SJSA1 (cell line): ENCODE measurements around the gene SPECC1. TPM values are rescaled to one million over a fixed set of nuclear protein-coding genes. Genes with fewer than 3 reads are reported as not detected.
A peak's percentile ranks its signal among the peaks of the same experiment; 100 is the strongest.
"Not testable (repeated sequence)": the region's sequence is repeated elsewhere in the genome, so short reads cannot be mapped to it uniquely, and the experiment has no call there.

ENCODE experiments used
- DNase-seq, 2 experiments: peaks; one replicate each; pipeline ENCODE4 v3.0.0-alpha.2; 2015 to 2020; ENCODE audit warnings: low spot score in 2 of 2, low read depth in 1 of 2
- H3K27ac ChIP-seq: fragments of 250-450 bp; sonication (Bioruptor Pico); 2 replicates; pipeline ENCODE4 v1.5.1; 2020; ENCODE audit warnings: mild to moderate bottlenecking, moderate library complexity
- H3K27me3 ChIP-seq: fragments of 250-450 bp; sonication (Bioruptor Pico); replicated peaks from 2 replicates; pipeline ENCODE4 v1.5.1; 2020; ENCODE audit warnings: mild to moderate bottlenecking, moderate library complexity
- H3K36me3 ChIP-seq: fragments of 250-450 bp; sonication (Bioruptor Pico); 2 replicates; pipeline ENCODE4 v1.5.1; 2020; ENCODE audit warnings: mild to moderate bottlenecking
- H3K4me1 ChIP-seq: fragments of 250-450 bp; sonication (Bioruptor Pico); replicated peaks from 2 replicates; pipeline ENCODE4 v1.6.1; 2021; ENCODE audit warnings: mild to moderate bottlenecking
- H3K4me3 ChIP-seq: fragments of 250-450 bp; sonication (Bioruptor Pico); 2 replicates; pipeline ENCODE4 v1.5.1; 2020; ENCODE audit warnings: mild to moderate bottlenecking
- H3K9me3 ChIP-seq: fragments of 250-450 bp; sonication (Bioruptor Pico); replicated peaks from 2 replicates; pipeline ENCODE4 v1.5.1; 2020; ENCODE audit warnings: mild to moderate bottlenecking
- total RNA-seq: library from RNA; depleted of rRNA; stranded (reverse); fragments of >200 nt; shearing (Covaris generic); gene quantifications from 2 replicates; pipeline ENCODE4 v1.2.3, GENCODE V29; 2014

Gene SPECC1
- total RNA-seq, 1 experiment from 2014 or later: 81.0 TPM

DNA sequence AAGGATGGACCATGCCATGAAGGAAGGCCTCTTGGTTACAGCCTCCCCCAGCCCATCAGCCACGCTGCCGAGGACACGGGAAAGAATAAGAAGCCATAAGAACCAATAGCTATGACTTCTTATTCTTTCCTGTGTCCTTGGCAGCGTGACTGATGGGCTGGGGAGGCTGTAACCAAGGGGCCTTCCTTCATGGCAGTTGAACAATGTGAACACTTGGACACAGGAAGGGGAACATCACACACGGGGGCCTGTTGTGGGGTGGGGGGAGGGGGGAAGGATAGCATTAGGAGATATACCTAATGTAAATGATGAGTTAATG lies 253.9 kb downstream of the SPECC1 start:
- not testable (repeated sequence) for H3K27ac ChIP-seq, DNase-seq, H3K27me3 ChIP-seq, H3K4me3 ChIP-seq, H3K9me3 ChIP-seq
- Histone ChIP-seq H3K36me3 (peaks cover 30% of the 10 kb centered on the region), H3K4me1 (peaks cover 24% of the 10 kb centered on the region)

DNA sequence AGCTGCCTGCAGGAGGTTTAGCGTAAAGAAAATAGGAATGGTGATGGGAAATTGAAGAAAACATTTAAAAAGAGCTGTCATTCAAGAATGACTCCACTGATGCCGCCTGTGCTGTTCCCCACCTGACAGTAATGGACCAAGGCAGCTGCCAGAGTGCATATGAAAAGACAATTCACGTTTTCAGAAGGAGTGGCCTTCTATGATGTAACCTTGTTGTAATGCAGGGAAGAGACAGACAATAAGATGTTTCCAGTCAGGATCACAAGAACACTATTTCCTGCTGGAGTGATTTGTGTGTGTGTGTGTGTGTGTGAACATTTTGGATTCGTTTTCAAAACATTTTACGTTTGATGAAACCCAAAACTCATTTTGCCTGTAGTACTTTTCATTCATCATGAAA lies 254.4 kb downstream of the SPECC1 start:
- DNase-seq: peak in 1 of 2 experiments; percentile 31
- no peak overlapping the region for H3K4me3 ChIP-seq
- H3K4me1 ChIP-seq: peaks cover 24% of the 10 kb centered on the region
- peak overlapping the region; percentile 22; the same call in 1 of the 2 replicates for H3K27ac ChIP-seq
- H3K36me3 ChIP-seq: peaks cover 25% of the 10 kb centered on the region
- H3K9me3 ChIP-seq: no peaks in the 10 kb centered on the region
- no peaks in the 10 kb centered on the region for H3K27me3 ChIP-seq

DNA sequence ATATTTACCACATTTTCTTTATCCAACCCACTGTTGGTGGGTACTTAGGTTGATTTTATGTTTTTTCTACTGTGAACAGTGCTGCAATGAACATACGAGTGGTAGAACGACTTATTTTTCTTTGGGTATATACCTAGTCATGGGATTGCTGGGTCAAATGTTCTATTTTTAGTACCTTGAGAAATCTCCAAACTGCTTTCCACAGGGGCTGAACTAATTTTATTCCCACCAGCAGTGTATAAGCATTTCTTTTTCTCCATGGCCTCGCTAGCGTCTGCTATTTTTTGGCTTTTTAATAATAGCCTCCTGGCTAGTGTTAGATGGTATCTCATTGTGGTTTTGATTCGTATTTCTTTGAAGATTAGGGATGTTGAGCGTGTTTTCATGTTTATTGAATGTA lies 255.8 kb downstream of the SPECC1 start:
- Histone ChIP-seq H3K4me1 (peaks cover 24% of the 10 kb centered on the region), H3K27me3 (no peaks in the 10 kb centered on the region), H3K27ac (no peak overlapping the region), H3K36me3 (peaks cover 15% of the 10 kb centered on the region), H3K4me3 (no peak overlapping the region), H3K9me3 (no peaks in the 10 kb centered on the region)
- no peak for DNase-seq

DNA sequence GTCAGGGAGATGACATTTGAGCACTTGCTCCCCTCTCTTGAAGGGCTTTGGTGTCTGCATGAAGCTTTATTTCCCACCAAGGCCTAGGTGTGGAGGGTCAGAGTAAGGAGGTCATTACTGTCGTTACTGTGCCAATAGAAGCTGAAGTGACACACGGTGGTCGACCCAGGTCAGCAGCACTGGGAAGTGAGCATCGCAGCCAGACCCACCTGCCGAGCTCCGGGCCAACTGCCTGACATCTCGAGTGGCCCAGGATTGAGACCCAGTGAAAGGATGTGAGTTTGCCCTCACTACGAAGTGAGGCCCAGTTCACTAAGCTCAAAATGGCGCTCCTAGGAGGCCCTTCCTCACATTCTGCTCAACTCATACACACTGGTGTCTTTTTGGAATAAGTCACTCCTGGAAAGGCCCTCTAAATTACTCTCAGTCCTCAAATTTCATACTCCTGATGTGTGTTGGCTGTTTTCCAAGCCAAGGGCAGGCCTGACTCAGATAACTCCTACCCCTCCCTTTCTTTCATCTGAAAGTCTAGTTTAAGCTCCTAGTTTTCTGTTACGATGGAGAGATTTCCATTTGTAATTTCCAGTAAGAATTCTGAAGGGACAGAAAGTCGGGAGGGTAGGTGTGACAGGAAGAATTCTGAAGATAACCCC lies 257.8 kb downstream of the SPECC1 start:
- DNase-seq: peak in 1 of 2 experiments; percentile 23
- Histone ChIP-seq H3K27me3 (no peaks in the 10 kb centered on the region), H3K9me3 (no peaks in the 10 kb centered on the region), H3K27ac (no peak overlapping the region; the same call in 1 of the 2 replicates), H3K4me3 (no peak overlapping the region), H3K4me1 (peaks cover 22% of the 10 kb centered on the region), H3K36me3 (peaks cover 8% of the 10 kb centered on the region)

DNA sequence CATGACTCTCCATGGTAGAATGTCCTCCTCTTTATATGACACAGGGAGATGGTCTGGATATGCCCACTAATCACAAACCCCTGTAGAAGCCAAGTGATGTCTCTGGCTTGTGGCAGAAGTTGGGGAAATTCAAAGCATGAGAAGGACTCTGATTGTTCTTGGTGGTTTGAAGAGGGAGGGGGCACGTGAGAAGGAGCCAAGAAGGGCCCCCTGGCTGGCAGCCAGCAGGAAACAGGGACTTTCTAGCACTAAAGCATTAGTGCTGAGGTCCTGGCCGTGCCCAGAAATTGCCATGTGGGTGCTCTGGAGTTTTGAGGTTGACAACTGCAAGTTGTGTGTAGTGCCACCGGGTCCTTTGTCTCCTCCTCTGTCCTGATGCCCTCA lies 258.3 kb downstream of the SPECC1 start:
- peaks cover 22% of the 10 kb centered on the region for H3K4me1 ChIP-seq
- H3K27ac ChIP-seq: no peak overlapping the region
- H3K36me3 ChIP-seq: peaks cover 8% of the 10 kb centered on the region
- H3K4me3 ChIP-seq: no peak overlapping the region
- H3K27me3 ChIP-seq: no peaks in the 10 kb centered on the region
- no peaks in the 10 kb centered on the region for H3K9me3 ChIP-seq
- peak in 1 of 2 experiments; percentile 25 for DNase-seq

DNA sequence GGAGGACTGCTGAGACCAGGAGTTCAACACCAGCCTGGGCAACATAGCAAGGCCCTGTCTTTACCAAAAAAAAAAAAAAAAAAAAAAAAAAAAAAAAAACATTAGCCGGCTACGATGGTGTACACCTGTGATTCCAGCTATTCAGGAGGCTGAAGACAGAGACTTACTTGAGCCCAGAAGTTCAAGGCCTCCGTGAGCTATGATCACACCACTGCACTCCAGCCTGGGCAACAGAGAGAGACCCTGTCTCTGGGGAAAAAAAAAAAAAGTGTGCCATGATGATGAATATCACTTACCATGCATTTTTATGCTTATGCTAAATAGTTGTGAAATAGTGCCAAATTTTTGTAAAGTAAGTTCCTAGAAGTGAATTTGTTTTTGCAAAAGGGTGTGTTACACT lies 261.2 kb downstream of the SPECC1 start:
- Histone ChIP-seq H3K27ac (no peak overlapping the region), H3K9me3 (no peaks in the 10 kb centered on the region), H3K4me3 (no peak overlapping the region), H3K36me3 (peaks cover 11% of the 10 kb centered on the region), H3K4me1 (peaks cover 17% of the 10 kb centered on the region), H3K27me3 (no peaks in the 10 kb centered on the region)
- DNase-seq: no peak

DNA sequence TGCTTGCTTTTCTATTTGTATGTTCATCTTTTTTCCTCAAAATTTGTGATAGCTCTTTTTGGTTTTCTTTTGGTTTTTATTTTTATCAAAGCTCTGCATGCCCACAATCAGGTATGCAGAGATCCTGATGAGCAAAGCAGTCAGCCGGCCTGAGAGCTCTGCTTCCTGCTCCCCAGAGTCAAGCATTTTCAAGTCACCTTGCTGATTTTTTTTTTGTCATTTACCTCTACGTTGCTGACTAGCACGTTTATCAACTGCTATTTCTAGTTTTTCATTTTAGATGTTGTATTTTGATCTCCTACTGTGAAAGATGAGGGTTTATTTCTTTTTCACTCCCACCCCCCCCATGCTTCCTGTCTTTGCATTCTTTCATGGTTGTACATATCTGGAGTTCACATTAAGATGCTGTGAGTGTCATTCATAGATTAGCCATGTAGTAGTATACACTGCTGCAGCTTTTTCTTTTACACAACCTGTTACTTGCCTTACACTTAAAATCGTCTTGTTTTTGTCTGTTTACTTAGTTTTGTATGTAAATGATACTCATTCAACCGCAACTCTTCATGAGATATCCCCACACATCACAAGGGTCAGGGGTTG lies 262.0 kb downstream of the SPECC1 start:
- Histone ChIP-seq H3K27ac (no peak overlapping the region), H3K4me1 (peaks cover 17% of the 10 kb centered on the region), H3K36me3 (peaks cover 11% of the 10 kb centered on the region), H3K4me3 (no peak overlapping the region), H3K9me3 (no peaks in the 10 kb centered on the region), H3K27me3 (no peaks in the 10 kb centered on the region)
- DNase-seq: no peak

DNA sequence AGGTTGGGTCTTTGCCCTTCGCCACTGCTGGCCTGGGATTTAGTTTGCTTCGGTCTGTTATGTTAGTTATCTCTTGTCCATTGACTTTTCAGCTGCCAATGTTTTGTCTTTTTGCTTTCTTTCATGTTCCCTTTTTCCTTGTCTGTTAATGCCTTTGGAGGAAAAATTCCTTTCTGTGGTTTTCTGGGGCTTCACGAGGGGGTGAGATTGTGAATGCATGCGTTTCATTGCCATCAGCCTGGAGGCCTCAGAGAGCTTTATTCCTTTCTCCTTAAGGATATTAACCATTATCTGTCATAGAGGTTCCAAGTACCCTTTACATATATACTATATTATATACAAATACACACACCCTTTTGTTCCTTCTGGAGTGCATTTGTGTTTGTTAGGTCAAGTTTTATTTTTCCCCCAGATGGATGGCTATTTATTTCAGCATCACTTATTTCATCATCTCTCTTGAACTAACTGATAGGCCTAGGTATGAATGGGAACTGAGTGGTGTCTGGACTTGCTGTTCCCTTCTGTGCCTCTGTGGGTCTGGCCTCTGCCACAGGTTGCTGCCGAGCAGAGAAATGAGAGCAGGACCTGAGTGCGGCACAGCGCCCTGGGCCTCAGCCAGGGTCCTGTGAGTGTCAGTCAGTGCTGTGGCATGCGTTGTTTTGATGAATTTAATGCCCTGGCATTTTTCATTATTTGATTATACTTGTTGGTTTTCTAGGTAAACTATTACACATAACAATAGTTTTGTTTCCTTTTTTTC lies 264.8 kb downstream of the SPECC1 start:
- Histone ChIP-seq H3K36me3 (peaks cover 5% of the 10 kb centered on the region; the same call in 1 of the 2 replicates), H3K4me1 (peaks cover 4% of the 10 kb centered on the region), H3K9me3 (no peaks in the 10 kb centered on the region), H3K27ac (no peak overlapping the region), H3K27me3 (no peaks in the 10 kb centered on the region), H3K4me3 (no peak overlapping the region)
- DNase-seq: no peak

DNA sequence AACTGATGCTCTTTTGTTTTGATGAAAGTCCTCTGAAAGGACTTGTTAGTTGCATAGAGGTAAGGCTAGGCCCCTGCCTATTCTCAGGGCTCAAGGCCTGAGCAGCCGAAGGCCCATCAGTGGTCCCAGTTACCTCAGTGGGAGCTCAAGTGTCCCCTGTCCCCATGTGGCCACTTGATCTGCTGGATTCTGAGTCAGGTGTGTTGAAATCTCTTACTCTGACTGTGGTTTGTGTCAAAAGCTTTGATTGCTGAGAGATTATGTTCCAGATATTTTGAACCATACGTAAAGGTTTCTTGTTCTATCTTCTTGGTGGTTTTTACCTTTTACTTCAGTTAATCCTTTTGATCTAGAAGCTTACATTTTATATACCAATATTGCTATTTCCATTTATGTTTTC lies 266.5 kb downstream of the SPECC1 start:
- Histone ChIP-seq H3K27ac (no peak overlapping the region), H3K9me3 (no peaks in the 10 kb centered on the region), H3K36me3 (peaks cover 13% of the 10 kb centered on the region; the same call in 1 of the 2 replicates), H3K4me1 (peaks cover 4% of the 10 kb centered on the region), H3K27me3 (no peaks in the 10 kb centered on the region), H3K4me3 (no peak overlapping the region)
- no peak for DNase-seq

DNA sequence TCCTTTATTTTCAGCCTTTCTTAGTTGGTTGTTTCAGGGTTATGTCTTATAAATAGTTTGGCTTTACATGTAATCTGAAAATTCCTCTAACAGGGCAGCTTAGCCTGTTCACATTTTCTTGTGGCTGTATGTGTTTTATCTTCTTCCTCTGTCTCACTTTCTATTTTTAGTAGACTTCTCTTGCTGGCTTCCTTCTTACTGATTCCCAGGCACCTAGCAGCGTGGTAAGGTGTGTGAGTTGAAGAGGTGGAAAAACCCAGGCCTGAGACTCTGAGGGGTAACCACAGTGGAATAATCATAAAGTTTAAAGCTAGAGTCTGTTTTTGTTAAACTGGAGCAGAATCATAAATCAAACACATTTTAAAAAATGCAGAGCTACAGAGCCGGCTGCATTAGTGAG lies 267.3 kb downstream of the SPECC1 start:
- no peak overlapping the region for H3K4me3 ChIP-seq
- H3K36me3 ChIP-seq: peaks cover 16% of the 10 kb centered on the region
- H3K27me3 ChIP-seq: no peaks in the 10 kb centered on the region
- DNase-seq: no peak
- H3K4me1 ChIP-seq: no peaks in the 10 kb centered on the region
- H3K9me3 ChIP-seq: no peaks in the 10 kb centered on the region
- no peak overlapping the region for H3K27ac ChIP-seq

DNA sequence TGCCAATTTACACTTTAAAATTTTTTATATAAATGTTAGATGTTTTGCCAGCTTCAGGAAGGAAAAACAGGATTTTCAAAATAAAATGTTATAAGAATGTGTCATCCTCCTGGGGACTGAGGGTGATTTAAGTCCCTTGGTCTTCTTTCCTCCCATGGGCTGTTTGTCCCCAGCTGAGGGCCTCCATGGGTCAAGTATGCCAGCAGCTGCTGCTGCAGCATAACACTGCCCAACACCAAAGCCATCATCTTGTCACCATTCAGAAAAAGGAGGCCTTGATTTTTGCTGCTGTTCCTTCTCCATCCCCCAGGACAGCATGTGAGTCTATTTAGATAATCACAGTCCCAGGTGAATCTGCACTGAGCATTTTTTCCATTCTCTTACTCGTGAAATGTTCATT lies 269.6 kb downstream of the SPECC1 start:
- Histone ChIP-seq H3K4me3 (no peak overlapping the region), H3K27me3 (no peaks in the 10 kb centered on the region), H3K36me3 (peaks cover 24% of the 10 kb centered on the region), H3K27ac (no peak overlapping the region), H3K4me1 (no peaks in the 10 kb centered on the region), H3K9me3 (no peaks in the 10 kb centered on the region)
- DNase-seq: no peak

DNA sequence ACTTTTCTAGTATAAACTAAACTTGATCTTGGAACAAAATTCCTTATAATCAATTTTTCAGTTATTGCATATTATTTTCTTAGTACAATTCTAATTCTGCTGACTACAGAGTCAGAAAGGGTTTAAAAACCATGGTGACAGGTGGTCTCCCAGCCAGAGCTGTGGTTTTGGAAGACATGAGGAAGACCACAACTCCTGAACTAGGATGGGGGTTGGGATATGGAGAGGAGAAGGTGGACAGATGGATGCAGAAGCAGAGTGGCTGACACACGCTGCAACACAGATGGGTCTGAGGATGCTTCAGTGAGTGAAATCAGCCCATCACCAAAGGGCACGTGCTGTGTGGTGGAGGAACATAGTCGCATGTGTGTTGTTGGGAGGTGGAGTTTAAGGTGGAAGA lies 270.5 kb downstream of the SPECC1 start:
- Histone ChIP-seq H3K4me3 (no peak overlapping the region), H3K9me3 (no peaks in the 10 kb centered on the region), H3K27ac (no peak overlapping the region), H3K36me3 (peaks cover 24% of the 10 kb centered on the region), H3K4me1 (no peaks in the 10 kb centered on the region), H3K27me3 (no peaks in the 10 kb centered on the region)
- no peak for DNase-seq

DNA sequence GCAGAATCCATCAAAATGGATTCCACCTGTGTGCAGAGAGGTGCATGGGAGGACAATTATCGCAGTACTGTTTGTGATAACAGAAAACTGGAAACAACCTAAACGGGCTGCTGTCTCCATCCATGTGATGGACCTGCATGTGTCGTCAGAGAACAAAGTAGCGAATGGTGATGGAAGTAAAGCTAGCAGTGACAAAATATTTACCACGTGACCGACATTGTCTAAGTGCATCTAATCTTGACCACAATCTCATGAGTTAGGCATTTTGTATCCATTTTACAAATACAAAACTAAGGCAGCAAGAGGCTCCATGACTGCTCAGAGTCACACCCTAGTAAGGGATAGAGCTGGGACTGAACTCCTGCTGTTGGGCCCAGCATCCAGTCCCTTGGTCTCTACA lies 270.9 kb downstream of the SPECC1 start:
- Histone ChIP-seq H3K4me1 (no peaks in the 10 kb centered on the region), H3K4me3 (no peak overlapping the region), H3K27ac (no peak overlapping the region), H3K9me3 (no peaks in the 10 kb centered on the region), H3K36me3 (peaks cover 24% of the 10 kb centered on the region), H3K27me3 (no peaks in the 10 kb centered on the region)
- DNase-seq: no peak

DNA sequence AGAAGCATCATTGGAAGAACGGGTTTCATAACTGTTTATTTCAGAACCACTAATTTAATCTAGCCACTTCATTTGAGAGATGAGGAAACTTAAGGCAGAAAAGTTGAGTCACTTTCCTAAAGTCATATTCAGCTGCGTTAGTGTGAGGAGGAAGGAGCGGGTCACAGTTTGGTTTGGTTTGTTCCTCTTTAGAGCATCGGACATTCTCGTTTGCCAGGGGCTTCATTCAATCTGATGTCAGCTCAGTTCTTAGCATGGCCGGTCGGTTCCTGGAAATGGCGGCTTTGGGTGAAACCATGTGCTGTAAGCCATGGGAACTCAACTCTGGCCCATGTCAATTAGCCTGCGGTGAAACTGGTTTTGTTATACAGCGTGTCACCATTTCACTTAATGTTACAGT lies 271.7 kb downstream of the SPECC1 start:
- H3K27ac ChIP-seq: no peak overlapping the region
- peaks cover 24% of the 10 kb centered on the region for H3K36me3 ChIP-seq
- no peaks in the 10 kb centered on the region for H3K9me3 ChIP-seq
- no peak for DNase-seq
- H3K4me1 ChIP-seq: no peaks in the 10 kb centered on the region
- H3K27me3 ChIP-seq: no peaks in the 10 kb centered on the region
- H3K4me3 ChIP-seq: no peak overlapping the region
